GM21529 (cell line): ENCODE measurements around the gene PRODH2.
"Not testable (repeated sequence)": the region's sequence is repeated elsewhere in the genome, so short reads cannot be mapped to it uniquely, and the experiment has no call there.

Source experiments
- ATAC-seq: cut with Tn5 transposase; IDR thresholded peaks from one replicate; pipeline ENCODE4 v1.9.1; 2021; ENCODE audit not compliant: unreplicated experiment

Gene PRODH2

GRCh38 chr19:35796645-35797542, 15.8 kb downstream of the PRODH2 start:
- no peak for ATAC-seq

- not testable (repeated sequence) for ATAC-seq
Measured at GRCh38 chr19:35795564-35795963, 17.1 kb downstream of the PRODH2 start.

GRCh38 chr19:35793381-35794165, 19.1 kb downstream of the PRODH2 start:
- ATAC-seq, result no peak

GRCh38 chr19:35792888-35793287, 19.8 kb downstream of the PRODH2 start:
- ATAC-seq, result no peak

GRCh38 chr19:35792312-35792711, 20.3 kb downstream of the PRODH2 start:
- no peak for ATAC-seq

- ATAC-seq, result no peak
Measured at GRCh38 chr19:35791814-35792279, 20.8 kb downstream of the PRODH2 start.

- no peak for ATAC-seq
Measured at GRCh38 chr19:35790981-35791813, 21.4 kb downstream of the PRODH2 start.

- no peak for ATAC-seq
Measured at GRCh38 chr19:35789978-35790944, 22.4 kb downstream of the PRODH2 start.

- ATAC-seq, result no peak
Measured at GRCh38 chr19:35789195-35789977, 23.3 kb downstream of the PRODH2 start.

GRCh38 chr19:35788205-35788960, 24.3 kb downstream of the PRODH2 start:
- no peak for ATAC-seq

- ATAC-seq, result no peak
Measured at GRCh38 chr19:35787227-35787799, 25.3 kb downstream of the PRODH2 start.

- no peak for ATAC-seq
Measured at GRCh38 chr19:35786299-35787160, 26.1 kb downstream of the PRODH2 start.

GRCh38 chr19:35785339-35785627, 27.4 kb downstream of the PRODH2 start:
- no peak for ATAC-seq

GRCh38 chr19:35784503-35785338, 27.9 kb downstream of the PRODH2 start:
- ATAC-seq, result no peak

- ATAC-seq, result no peak
Measured at GRCh38 chr19:35783469-35784434, 28.9 kb downstream of the PRODH2 start.
